GM18502 (cell line): ENCODE results near the gene PON3.
A peak's percentile ranks its signal among the peaks of the same experiment; 100 is the strongest.

Experiments used
- ATAC-seq: cut with Tn5 transposase; IDR thresholded peaks from one replicate; pipeline ENCODE4 v1.9.1; 2021; ENCODE audit warnings: mild to moderate bottlenecking; ENCODE audit not compliant: unreplicated experiment, poor library complexity

Gene PON3

GRCh38 chr7:95396136-95397032 lies at the start of gene PON3:
TSS of gene PON3 (minus strand) at chr7:95396375. CDS start at chr7:95396350, 25 bp downstream.
- ATAC-seq, result no peak

GRCh38 chr7:95444796-95445195 lies 48.6 kb upstream of the PON3 start:
- ATAC-seq, result no peak

DNA sequence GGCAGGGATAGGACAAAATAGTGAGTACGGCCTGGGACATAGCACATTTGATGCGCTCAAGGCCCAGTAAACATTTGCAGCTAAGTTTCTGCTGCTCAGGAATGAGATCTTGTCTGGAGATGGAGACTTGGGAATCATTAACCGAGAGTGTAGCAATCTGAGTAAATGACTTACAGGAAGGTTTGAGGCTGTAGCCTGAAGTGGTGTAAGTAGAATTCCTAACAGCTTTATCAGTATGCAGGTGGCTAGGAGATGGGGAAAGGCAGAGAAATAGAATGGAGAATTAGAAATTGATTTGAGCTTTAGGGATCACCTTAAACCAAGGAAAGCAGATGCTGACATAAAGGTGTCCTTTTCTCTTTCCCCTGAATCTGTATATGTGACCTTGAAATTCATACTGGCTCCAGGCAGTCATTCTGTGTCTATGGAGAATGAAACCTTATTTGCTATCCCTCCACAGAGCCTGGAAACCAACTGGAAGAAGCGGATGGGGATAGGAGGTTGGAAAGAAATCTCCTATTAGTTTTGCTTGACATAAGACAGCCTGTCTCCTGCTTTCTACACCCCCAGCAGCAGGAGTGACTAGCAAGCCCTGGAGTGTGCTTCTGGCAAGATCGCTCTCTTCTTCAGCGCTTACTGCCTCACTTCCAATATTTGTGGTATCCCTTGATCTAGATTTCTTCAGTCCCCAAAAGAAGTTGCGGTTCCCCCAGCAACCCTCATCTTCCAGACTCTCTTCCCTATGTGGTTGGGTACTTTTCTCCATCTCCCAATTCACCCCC lies 45.1 kb upstream of the PON3 start:
- ATAC-seq, result no peak

DNA sequence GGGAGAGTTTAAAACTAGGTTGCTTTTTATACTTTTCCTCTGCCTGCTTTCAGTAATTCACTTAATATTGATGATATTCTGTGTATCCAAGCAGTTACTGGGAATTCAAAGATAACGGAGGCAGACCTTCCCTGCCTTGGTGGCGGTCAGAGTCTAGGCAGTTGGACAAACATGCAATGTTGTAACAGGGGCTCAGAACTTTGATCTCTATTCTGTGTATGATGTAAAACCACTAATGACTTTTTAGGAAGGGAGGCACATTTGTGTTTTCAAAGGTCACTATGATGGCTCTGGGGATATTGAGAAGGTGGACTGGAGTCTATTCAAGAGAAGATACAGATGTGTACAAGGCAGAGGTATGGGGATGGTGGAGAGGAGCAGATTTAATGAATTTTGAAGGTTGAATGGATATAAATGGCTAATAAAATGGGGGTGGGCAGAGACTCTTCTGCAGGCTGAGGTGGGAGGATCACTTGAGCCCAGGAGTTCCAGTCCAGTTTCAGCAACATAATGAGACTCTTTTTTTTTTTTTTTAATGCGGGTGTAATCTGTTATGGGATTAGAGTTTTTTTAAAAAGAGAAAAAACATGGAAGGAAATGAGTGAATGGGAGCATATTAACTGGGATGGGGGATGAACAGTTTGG lies 44.3 kb upstream of the PON3 start:
- ATAC-seq, result no peak

DNA sequence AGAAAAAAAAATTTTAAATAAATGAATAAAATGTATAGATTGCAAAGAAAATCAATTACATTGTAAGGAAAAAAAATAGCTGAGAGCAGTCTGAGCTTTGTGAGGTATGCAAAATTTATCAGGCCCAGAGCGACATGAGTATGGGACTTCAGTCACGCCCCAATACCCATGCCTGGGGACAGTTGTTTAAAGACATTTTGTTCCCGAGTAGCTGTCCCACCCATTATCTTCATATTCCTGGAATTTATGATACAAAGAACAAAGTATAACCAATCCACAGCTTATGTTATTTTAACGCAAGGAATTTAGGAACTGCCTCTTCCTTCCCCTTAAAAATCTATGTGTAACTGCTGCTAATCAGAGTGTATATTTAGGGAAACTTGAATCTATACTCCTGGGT lies 40.2 kb upstream of the PON3 start:
- no peak for ATAC-seq

DNA sequence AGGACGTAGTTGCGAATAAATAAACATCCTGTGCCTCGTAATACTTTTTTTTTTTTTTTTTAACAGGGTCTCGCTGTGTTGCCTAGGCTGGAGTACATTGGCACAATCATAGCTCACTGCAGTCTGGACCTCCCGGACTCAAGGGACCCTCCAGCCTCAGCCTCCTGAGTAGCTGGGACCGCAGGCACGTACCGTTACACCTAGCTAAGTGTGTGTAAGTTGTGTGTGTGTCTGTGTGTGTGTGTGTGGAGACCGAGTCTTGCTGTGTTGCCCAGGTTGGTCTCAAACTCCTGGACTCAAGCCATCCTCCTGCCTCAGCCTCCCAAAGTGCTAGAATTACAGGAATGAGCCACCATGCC lies 39.2 kb upstream of the PON3 start:
- ATAC-seq, result peak; percentile 1

GRCh38 chr7:95434557-95435421 lies 38.6 kb upstream of the PON3 start, which contains the start of gene PON2:
TSS of gene PON2 (minus strand) at chr7:95435028. CDS start at chr7:95434951, 77 bp downstream.
- peak; percentile 96 for ATAC-seq

DNA sequence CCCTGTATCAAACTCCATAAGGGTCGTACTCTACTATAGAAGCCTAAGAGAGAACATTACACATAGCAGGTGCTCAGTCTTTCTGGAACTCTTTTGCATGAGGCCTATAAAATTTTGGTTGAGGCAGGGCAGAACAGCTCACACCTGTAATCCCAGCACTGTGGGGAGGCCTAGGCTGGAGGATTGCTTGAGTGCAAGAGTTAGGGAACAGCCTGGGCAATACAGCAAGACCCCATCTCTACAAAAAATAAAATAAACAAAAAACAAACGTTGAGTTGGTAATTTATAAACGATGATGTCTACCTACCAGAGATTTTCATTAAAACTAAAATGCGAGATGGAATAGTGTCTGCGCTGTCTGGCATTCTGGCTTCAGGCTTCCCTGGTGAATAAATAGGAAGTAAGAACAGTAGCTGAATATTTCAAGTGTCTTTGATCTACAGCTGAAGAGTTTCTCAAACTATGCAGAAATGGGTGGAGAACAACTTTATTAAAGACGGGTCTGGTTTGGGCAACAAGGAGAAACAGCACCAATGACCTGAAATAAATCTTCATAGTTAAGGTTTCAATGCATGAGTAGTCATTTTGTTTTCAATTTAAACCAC lies 37.9 kb upstream of the PON3 start:
- no peak for ATAC-seq

DNA sequence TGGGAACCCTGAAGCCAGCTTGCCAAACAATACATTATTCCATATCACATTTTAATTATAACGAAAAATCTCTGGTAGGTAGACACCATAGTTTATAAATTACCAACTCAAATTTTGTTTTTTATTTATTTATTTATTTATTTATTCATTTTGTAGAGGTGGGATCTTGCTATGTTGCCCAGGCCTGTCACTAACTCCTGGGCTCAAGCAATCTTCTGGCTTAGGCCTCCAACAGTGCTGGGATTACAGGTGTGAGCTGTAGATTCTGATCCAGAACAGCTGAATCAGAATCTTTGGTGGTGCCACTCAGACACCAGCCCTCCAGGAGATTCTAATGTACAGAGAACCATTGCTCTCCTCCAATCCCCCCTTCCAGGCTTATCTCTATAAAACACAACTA lies 37.0 kb upstream of the PON3 start:
- ATAC-seq, result no peak

- ATAC-seq, result no peak
Observed at GRCh38 chr7:95432606-95433005, 36.4 kb upstream of the PON3 start.

DNA sequence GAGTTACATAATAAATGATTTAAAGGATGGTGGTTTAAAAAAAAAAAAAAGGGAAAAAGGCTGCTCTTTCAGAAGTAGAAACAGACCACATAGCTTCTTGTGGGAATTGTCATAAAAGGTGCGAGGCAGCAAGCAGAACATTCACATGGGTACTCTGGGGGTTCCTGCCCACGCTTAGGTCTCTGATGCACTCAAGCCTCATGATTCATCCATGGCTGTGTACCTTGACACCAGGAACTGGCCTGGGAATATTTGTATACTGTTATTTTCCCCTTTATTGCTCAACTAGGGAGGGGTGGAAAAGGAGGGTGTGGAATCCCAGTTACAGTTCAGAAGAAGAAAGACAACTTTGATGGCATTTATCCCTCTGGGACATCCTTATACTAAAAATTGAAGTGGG lies 34.7 kb upstream of the PON3 start:
- no peak for ATAC-seq

DNA sequence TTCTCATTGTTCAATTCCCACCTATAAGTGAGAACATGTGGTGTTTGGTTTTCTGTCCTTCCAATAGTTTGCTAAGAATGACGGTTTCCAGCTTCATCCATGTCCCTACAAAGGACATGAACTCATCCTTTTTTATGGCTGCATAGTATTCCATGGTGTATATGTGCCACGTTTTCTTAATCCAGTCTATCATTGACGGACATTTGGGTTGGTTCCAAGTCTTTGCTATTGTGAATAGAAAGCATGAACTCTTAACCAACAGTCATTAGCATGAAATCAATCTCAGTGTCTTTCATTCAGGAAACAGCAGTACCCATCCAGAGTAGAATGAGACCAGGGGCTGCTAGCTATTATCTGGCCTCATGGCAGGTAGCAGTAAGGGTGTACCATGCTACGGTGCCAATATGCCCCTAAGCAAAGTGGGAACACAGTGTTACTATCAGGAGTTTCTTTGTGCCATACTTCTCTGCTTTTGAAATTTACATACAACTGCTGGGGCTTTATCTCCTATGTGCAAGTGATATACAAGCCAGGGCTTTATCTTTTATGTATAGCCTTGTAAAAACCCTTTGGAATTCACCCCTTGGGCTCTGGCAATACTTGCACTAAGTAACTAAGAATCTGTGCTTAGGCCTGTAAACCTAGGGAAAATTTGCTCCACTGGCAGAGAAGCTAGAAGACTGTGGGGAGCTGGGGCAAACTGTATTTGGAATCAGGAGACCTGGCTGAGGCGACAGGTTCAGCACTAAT lies 33.2 kb upstream of the PON3 start:
- no peak for ATAC-seq

- ATAC-seq, result no peak
Observed at GRCh38 chr7:95427914-95428516, 31.8 kb upstream of the PON3 start.

GRCh38 chr7:95427166-95427565 lies 31.0 kb upstream of the PON3 start:
- no peak for ATAC-seq

DNA sequence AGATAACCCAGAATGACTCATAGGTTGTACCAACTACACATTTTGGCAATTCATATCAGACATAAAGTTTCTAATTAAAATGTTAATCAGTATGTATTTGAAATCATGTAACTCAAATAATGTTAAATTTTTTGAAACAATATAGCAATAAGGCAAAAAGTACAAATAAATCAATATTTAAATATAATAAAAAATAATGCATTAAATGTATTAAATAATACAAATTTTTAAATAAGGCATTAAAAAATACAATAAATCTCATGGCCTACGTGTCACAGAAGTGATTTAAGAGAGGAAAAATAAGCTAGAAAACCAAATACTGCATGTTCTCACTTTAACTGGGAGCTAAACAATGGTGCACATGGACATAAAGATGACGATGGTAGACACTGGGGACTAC lies 29.5 kb upstream of the PON3 start:
- no peak for ATAC-seq

DNA sequence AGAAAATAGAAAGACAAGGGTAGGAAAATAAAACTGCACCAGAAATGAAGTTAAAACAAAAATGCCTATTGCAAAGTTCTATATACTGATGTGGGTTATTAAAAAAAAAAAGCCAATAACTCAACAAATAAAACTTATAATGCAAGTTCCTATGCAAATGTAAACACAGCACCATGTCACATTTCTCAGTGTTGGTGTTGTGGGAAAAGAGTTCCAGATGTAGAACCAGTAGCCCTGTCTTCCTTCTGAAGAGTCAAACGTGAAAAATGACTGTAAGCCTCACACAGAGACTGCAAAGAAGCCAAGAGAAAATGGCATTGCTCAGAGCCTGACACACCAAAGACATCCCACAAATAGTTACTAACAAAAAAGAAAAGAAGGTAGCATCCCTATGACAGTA lies 28.5 kb upstream of the PON3 start:
- no peak for ATAC-seq

DNA sequence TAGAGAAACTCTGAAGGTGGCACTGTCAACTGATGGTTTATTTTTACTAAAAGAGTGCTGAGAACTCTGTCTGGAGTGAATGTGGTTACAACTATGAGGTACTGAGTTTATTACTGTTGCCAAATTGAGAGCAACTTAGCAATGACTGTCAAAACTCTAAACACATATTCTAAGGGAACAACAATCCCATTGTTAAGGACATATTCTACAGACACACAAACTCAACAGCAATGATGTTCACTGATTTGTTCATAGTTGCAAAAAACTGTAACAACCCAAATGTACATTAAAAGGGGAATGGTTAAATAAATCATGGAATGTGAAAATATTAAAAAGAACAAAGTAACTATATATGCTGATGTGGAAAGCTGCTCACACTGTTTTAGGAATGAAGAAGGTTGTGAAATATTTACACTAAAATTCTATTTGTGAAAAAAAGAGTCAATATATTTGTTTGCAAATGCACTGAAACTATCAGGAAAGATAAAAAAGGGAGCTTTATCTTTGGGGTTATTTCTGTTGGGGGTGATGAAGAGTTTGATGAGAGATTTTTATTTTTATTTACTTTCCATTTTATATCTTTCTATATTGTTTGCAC lies 25.8 kb upstream of the PON3 start:
- peak; percentile 42 for ATAC-seq
